Stimulated activated naive CD8-positive, alpha-beta T cell treated with anti-CD3 and anti-CD28 coated beads, Interleukin-15, Interleukin-2, amounts not matched to agents 100 ng/mL and 50 ng/mL, for 24 hours (primary cell): Measurements from ENCODE around the gene ABR.
A peak's percentile ranks its signal among the peaks of the same experiment; 100 is the strongest.

Experiments
- H3K27ac Mint-ChIP-seq: one replicate; pipeline ENCODE4 v1.8.0; 2021; ENCODE audit warnings: mild to moderate bottlenecking, mixed read lengths
- H3K27me3 Mint-ChIP-seq: one replicate; pipeline ENCODE4 v1.8.0; 2021; ENCODE audit warnings: mixed read lengths
- H3K36me3 Mint-ChIP-seq: one replicate; pipeline ENCODE4 v1.8.0; 2021; ENCODE audit warnings: low read depth, mixed read lengths
- H3K4me1 Mint-ChIP-seq: one replicate; pipeline ENCODE4 v1.8.0; 2021; ENCODE audit warnings: low read depth, mixed read lengths
- H3K4me3 Mint-ChIP-seq: one replicate; pipeline ENCODE4 v1.8.0; 2021; ENCODE audit warnings: mild to moderate bottlenecking, mixed read lengths
- H3K9me3 Mint-ChIP-seq: one replicate; pipeline ENCODE4 v1.8.0; 2021; ENCODE audit warnings: mixed read lengths

ABR gene

DNA sequence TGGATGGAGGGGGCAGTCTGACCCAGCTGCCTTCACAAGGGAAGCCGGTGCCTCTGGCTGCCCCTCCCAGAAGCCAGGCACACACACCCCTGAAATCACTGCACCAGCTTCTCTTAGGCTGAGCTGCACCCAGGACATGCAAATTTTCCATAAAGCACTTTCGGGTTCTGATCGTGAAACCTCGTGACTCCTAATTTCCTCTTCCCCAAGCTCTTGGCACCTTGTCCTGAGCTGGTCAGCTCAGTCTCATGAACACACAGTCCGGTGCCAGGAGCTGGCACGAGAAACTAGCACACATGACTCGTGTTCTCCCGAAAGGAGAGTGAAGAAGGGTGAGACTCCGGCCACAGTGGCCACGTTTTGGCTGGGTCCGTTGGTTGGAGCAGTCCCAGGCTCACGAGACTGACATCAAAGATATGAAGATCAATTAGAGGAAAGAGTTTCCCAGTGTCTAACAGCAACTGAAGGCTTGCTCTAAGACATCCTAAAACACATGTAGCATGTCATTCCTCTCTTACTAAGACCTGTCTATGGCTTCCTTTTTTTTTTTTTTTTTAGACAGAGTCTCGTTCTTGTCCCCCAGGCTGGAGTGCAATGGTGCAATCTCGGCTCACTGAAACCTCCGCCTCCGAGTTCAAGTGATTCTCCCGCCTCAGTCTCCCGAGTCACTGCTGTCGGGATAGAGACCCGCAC lies 9.2 kb upstream of the ABR start:
- Mint-ChIP-seq H3K27ac (no peak overlapping the region), H3K27me3 (no peaks in the 10 kb centered on the region), H3K9me3 (no peaks in the 10 kb centered on the region), H3K36me3 (no peaks in the 10 kb centered on the region), H3K4me3 (no peak overlapping the region), H3K4me1 (peaks cover 3% of the 10 kb centered on the region)

DNA sequence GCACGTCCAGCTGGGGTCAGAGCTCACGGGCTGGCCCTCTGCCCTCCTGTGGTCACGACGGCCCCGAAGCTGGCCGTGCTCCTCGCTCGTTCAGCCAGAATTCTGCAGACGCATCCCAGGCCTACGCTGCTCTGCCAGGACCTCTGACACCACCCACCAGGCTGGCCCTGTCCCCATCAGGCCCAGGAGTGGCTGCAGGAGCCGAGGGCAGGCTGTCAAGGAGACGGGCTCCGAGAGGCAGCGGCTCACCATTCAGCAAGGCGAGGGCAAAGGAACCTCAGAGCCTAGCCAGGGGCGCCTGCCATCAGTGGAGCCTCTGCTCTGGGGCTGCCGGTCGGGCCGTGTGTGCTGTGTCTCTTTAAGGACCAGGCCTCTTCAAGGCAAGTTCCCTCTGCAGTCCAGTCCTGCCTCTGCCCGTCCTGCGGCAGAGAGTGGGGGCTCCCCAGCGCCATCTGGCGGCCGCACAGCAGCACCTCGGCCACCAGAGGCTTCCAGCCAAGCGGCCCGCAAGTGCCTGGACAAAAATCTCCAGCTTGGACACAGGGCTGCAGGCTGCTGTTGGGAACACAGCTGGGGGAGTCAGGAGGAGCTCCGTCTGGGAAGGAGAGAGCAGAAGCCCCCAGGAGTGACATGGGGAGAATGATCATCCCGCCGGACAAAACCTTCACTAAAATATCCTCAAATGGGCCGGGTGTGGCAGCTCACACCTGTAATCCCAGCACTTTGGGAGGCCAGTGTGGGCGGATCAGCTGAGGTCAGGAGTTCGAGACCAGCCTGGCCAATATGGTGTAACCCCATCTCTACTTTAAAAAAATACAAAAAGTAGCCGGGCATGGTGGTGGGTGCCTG lies 7.4 kb upstream of the ABR start:
- no peaks in the 10 kb centered on the region for H3K27me3 Mint-ChIP-seq
- H3K4me1 Mint-ChIP-seq = peaks cover 17% of the 10 kb centered on the region
- no peaks in the 10 kb centered on the region for H3K9me3 Mint-ChIP-seq
- no peak overlapping the region for H3K27ac Mint-ChIP-seq
- H3K4me3 Mint-ChIP-seq = no peak overlapping the region
- H3K36me3 Mint-ChIP-seq = no peaks in the 10 kb centered on the region

DNA sequence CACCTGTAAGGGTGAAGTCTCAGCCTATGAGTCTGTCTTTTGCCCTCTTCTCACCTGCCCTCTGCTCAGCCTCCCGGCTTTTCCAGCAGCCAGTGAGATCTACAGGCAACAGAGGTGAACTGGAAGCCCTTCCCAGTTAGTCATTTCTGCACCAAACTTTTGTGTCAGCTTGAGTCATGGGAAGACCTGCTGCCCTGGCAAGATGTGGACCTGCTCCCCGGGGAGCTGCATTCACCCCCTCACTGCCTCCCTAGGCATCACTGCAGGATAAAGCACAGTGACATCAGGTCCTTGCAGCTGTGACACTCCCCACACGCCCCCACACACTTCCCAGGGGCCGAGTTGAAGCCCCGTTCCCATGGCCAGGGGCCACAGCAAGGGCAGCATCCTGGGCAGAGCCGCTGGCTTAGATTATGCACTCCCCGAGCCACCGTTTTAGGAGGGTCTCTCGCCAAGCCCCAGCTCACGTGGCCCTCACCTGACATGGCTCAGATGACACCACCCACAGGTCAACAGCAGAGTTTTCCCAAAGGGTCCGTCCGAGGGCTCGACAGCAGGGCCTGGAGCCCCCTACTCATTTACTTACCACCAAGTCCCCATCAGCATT lies 6.5 kb upstream of the ABR start:
- Mint-ChIP-seq H3K4me3 (no peak overlapping the region), H3K4me1 (peaks cover 23% of the 10 kb centered on the region), H3K27me3 (no peaks in the 10 kb centered on the region), H3K36me3 (no peaks in the 10 kb centered on the region), H3K27ac (no peak overlapping the region), H3K9me3 (no peaks in the 10 kb centered on the region)

DNA sequence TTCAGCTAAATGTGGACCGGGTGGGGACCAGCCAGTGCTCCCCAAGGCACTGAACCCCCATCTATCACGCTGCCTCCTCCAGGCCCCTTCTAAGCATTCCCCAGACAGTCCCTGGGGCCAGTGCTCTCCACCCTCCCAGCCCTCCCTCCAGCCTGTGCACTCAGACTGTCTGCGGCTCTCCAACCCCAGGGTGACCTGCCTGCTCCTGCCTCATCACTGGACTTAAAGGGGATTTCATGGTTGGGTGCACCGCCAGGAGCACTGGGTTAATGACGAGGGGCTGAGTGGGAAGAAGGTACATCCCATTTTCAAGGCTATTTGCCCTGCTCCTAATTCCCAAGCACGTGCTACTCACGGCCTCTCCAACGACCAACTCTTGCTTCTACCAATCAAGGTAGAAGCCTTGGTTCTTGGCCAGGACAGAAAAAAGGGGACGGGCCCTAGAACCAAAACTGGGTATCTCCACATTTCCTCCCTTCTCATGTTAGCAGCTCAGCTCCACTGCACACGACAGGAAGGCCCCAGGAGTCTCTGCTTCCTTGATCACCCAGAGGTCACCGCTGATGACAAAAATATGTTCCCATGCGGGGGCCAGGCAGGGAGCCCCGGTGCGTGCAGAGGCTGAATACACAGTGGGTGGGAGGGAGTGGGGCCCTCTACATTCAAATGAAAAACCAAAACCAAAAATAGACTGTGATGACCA lies 3.5 kb upstream of the ABR start:
- no peaks in the 10 kb centered on the region for H3K36me3 Mint-ChIP-seq
- H3K9me3 Mint-ChIP-seq = no peaks in the 10 kb centered on the region
- H3K4me1 Mint-ChIP-seq = peaks cover 31% of the 10 kb centered on the region
- H3K27ac Mint-ChIP-seq = peak overlapping the region; percentile 49
- H3K4me3 Mint-ChIP-seq = no peak overlapping the region
- no peaks in the 10 kb centered on the region for H3K27me3 Mint-ChIP-seq

DNA sequence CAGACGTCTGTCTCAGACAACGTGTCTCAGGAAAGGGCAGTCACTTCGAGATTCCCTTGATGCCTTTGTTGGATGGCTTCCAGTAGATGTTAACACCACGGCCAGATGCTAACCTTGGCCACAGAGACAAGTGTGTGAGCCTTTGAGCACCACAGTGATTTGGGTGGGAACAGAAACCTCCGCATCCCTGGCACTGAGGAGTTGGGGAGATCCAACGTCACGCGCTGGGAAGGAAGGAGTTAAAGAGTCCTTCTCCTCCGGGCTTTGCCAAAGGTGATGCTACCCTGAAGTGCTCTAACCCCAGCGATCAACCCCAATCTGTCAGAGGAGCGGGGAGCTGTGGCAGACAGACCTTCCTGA lies 3.0 kb upstream of the ABR start:
- no peaks in the 10 kb centered on the region for H3K36me3 Mint-ChIP-seq
- no peaks in the 10 kb centered on the region for H3K9me3 Mint-ChIP-seq
- H3K4me3 Mint-ChIP-seq = no peak overlapping the region
- H3K27ac Mint-ChIP-seq = no peak overlapping the region
- no peaks in the 10 kb centered on the region for H3K27me3 Mint-ChIP-seq
- peaks cover 31% of the 10 kb centered on the region for H3K4me1 Mint-ChIP-seq

DNA sequence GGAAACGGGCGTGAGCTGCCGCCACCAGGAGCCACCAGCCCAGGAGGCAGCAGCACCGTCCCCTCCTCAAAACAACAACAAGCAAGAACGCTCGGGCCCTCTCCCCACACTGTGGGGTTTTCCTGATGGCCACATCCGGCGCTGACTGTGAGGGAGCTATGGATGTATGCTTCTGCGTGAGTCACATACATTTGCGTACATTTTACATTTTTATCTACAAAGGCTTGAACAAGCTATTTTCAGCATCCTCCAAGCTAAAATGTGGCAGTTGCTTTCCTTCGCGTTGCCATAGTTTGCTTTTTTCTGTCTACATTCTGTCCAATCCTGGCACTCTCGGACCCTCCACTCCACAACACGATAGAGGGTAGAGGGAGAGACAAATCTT lies 2.0 kb upstream of the ABR start:
- H3K27me3 Mint-ChIP-seq = no peaks in the 10 kb centered on the region
- H3K4me1 Mint-ChIP-seq = peaks cover 28% of the 10 kb centered on the region
- H3K27ac Mint-ChIP-seq = no peak overlapping the region
- no peaks in the 10 kb centered on the region for H3K9me3 Mint-ChIP-seq
- H3K4me3 Mint-ChIP-seq = peak overlapping the region; percentile 43
- no peaks in the 10 kb centered on the region for H3K36me3 Mint-ChIP-seq

DNA sequence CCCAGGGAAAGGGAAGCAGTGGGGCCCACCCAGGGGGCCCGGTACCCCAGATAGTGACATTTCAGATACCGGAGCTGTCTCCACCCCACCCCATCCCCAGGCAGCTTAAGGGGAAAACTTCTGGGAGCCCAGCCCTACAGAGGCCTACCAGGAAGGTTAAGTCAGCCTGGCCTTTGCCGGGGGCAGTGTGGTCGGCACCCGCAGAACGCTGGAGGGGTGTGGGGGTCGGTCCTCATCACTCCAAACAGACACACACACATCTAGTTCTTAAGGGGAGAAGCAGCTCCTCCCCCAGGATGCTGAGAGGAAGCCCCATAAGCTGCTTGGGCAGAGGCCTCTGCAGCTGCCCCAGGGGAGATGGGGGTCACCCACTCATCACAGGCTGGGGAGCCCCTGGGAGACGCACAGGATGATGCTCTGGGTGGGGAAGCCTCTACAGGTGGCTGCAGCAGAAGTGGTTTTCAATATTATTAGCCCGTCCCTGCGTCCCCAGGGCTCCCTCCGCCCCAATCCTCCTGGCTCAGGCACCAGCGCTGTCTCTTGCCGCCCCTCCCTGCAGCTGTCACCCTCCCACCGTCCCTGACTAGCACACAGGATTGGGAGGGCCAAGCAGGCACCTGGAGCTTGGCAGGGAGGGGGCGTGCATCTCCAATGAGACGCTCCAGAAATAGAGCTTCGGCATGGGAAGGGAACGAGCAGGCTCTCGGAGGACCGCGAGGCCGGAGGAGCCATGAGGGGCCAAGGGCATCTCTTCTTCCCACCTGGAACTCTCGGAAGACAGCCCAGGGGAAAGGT lies 1.4 kb upstream of the ABR start:
- Mint-ChIP-seq H3K4me1 (peaks cover 28% of the 10 kb centered on the region), H3K36me3 (no peaks in the 10 kb centered on the region), H3K27me3 (no peaks in the 10 kb centered on the region), H3K4me3 (no peak overlapping the region), H3K9me3 (no peaks in the 10 kb centered on the region), H3K27ac (no peak overlapping the region)

DNA sequence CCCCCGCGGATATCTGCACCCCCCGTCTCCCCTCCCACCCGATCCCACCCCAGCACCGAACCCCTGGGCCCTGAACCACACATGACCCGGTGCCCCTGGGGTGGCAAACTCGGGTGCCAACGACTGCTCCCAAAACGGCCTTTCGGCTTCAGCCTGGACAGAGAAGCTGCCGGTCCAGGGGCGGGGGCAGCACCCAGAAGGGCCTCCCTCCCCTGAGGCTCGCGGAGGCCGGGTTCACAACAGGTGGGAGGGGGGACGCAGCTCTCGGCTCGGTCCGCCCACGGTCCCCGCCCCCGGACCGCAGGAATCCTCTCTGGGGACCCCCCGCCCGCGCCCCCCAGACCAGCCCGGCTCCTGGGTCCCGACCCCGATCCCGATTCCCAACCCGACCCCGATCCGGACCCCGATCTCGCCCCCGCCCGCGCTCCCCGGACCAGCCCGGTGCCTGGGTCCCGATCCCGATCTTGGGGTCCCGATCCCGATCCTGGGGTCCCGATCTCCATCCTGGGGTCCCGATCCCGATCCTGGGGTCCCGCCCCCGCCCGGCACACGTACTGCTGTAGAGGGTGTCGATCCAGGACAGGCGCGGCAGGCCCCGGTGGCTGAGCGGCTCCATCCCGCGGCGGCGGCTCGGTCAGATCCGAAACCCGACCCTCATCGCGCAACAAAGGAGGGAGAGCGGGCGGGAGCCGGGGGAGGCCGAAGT lies 516 bp downstream of the ABR start:
- no peak overlapping the region for H3K27ac Mint-ChIP-seq
- H3K27me3 Mint-ChIP-seq = no peaks in the 10 kb centered on the region
- no peaks in the 10 kb centered on the region for H3K36me3 Mint-ChIP-seq
- peaks cover 28% of the 10 kb centered on the region for H3K4me1 Mint-ChIP-seq
- H3K4me3 Mint-ChIP-seq = peak overlapping the region; percentile 59
- H3K9me3 Mint-ChIP-seq = no peaks in the 10 kb centered on the region

DNA sequence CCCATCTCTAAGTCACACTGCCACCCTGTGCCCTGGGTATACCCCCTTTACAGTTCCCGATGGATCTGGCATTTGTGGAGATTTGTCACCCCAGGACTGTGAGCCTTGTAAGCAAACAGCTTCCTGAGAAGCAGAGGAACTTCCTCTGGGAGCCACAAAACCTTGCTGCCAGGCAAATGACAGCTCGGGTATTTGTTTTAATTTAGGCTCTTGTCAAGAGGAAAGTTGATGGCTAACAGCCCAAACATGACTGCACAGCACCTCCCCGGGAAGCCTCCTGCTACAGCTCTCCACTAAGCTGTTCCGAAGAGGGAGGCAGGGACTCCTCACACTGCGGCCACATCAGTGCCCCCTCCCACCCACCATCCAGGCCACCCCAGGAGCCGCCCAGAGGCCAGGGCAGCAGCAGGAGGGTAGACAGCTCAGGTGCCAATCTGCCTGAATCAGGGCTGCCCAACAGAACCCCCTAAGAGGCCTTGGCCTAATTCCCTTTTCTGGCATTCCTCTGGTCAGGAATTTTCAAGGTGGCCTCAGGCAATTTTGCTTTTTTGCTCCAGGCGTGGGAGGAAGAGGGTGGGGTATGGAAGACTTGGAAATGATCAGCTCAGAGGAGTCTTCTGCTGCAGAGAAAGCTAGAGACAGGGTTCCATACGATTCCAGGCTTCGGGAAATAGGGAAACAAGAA lies 2.6 kb downstream of the ABR start:
- Mint-ChIP-seq H3K9me3 (no peaks in the 10 kb centered on the region), H3K27me3 (no peaks in the 10 kb centered on the region), H3K4me1 (peaks cover 14% of the 10 kb centered on the region), H3K4me3 (no peak overlapping the region), H3K27ac (no peak overlapping the region), H3K36me3 (no peaks in the 10 kb centered on the region)

DNA sequence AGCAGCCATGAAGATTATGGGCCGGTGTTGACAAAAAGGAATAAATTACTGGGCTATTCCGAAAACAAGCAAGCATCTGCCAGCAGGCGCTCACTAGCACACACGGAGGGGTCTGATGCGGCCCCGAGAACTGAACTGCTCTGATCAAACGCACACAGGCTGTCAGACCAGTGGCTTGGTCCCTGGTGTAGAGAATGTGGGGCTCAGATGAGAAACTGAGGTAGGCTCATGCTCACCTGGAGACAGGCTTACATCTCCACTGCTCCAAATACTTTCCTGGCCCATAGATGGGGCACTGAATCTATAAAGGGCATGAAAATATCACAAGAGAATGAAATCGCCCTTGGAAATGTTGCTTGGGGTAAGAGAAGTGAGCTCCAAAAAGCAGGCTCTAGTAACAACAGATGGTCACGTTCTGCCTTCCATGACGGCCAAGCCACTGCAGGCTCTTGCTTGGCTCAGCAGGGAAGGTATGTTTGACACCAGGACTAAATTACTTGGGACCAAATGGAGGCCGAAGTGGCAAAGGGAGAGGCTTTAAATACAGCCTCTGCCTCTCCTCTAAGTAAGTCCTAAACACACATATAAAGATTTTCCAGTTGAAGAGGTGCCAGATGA lies 5.4 kb downstream of the ABR start:
- Mint-ChIP-seq H3K36me3 (no peaks in the 10 kb centered on the region), H3K27me3 (no peaks in the 10 kb centered on the region), H3K4me3 (no peak overlapping the region), H3K27ac (no peak overlapping the region), H3K4me1 (peaks cover 4% of the 10 kb centered on the region), H3K9me3 (no peaks in the 10 kb centered on the region)

DNA sequence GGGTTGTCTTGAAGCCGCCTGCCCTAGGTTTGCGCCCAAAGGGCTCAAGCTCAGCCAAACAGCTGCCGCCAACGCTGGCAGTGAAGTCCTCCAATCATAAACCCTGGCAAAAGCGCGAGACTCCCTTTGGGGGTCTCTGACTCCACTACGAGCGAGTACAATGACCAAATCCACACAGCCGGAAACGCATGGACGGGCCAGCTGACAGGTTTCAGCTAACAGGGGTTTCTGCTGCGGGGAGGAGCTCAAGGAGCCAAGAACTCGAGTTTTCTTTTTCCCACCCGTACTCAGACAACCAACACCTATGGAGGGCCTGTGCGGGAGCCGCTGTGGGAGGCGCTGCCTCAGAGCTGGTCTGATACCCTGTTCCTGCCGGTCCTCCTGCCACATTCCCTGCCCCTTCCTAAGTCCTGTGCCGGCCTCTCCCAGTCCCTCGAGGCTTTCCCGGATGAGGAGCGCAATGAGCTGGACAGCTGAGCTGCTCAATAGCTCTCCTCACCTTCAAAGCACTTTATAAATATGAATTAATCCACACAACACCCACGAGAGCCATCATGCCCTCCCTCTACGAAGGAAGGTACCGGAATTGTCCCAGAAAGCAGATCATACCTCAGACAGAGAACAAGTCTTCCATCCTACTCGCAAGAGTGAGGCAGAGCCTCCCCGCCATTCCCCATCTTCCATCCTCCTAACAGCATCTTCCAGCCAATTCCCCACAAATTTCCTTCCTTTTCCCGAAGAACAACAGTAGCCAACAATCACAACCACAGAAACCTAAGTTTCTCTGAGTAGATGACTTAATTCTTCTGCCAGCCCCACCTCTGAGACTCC lies 6.1 kb downstream of the ABR start:
- no peak overlapping the region for H3K27ac Mint-ChIP-seq
- no peaks in the 10 kb centered on the region for H3K27me3 Mint-ChIP-seq
- H3K36me3 Mint-ChIP-seq = no peaks in the 10 kb centered on the region
- H3K4me3 Mint-ChIP-seq = no peak overlapping the region
- H3K4me1 Mint-ChIP-seq = peaks cover 2% of the 10 kb centered on the region
- no peaks in the 10 kb centered on the region for H3K9me3 Mint-ChIP-seq

DNA sequence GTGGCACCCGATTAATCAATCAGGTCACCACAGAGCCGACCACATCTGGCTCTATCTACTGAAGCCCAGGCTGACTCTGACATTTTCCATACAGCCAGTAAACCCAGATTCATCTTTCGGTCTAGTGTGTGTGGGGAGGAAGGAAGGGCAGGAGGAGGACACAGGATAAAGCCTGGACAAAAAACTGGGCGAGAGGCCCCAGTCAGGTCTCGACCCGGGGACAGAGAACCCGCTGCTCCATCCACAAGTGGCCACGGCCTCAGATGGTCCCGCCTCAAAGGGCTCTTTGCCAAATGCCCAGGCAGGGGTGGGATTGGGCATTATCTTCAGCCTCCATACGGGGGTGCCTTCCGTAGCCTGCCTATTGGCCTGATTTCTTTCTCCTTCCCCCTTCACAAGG lies 7.8 kb downstream of the ABR start:
- H3K27ac Mint-ChIP-seq = no peak overlapping the region
- no peaks in the 10 kb centered on the region for H3K36me3 Mint-ChIP-seq
- H3K9me3 Mint-ChIP-seq = no peaks in the 10 kb centered on the region
- H3K4me3 Mint-ChIP-seq = no peak overlapping the region
- no peaks in the 10 kb centered on the region for H3K27me3 Mint-ChIP-seq
- no peaks in the 10 kb centered on the region for H3K4me1 Mint-ChIP-seq

DNA sequence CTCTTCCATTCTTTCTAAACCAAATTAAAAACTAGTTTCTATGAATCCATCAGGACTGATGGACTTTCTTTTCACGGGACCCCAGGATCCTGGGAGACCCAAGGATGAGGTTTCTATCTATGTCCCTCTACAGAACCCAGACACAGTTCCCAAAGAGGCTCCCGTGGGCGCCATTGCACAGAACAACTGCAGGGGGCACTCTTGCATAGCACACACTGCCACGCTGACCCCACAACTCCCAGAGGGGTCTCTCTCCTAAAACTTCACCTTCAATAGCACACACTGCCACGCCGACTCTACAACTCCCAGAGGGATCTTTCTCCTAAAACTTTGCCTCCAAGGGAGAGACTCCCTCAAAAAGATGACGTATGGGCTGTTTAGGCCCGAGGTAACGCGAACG lies 9.0 kb downstream of the ABR start:
- Mint-ChIP-seq H3K36me3 (no peaks in the 10 kb centered on the region), H3K27ac (no peak overlapping the region), H3K4me3 (no peak overlapping the region), H3K27me3 (no peaks in the 10 kb centered on the region), H3K4me1 (no peaks in the 10 kb centered on the region), H3K9me3 (no peaks in the 10 kb centered on the region)
